ENCODE results near the gene ZSCAN10. TPM values are rescaled to one million over a fixed set of nuclear protein-coding genes. Genes with fewer than 3 reads are reported as not detected.

The ZSCAN10 gene
- total and polyA plus RNA-seq, 2 of the 13 experiments (the other 11 are each of a cell fraction or from before 2014, with no cell fraction given), result not detected

- TF ChIP-seq ZNF318 (CRISPR knock-in tag; IDR thresholded peaks at IDR 0.05) (no peak), TOE1 (CRISPR knock-in tag; IDR thresholded peaks at IDR 0.05) (no peak), PATZ1 (CRISPR knock-in tag; IDR thresholded peaks at IDR 0.05) (peak; percentile 2; the same call in 1 of the 2 replicates), ZNF670 (CRISPR knock-in tag; IDR thresholded peaks at IDR 0.05; ENCODE audit: borderline replicate concordance) (no peak), ZBTB3 (CRISPR knock-in tag; IDR thresholded peaks at IDR 0.05; ENCODE audit: borderline replicate concordance, low read depth) (no peak), NAIF1 (CRISPR knock-in tag; IDR thresholded peaks at IDR 0.05; ENCODE audit: borderline replicate concordance) (no peak), LCORL (IDR thresholded peaks at IDR 0.05) (no peak), LCORL (CRISPR knock-in tag; IDR thresholded peaks at IDR 0.05) (0 out of 2 replicates have a peak, but pooled peaks have one; percentile 27), AGO1 (IDR thresholded peaks at IDR 0.05; ENCODE audit: low read depth, low read length, poor library complexity, severe bottlenecking) (peak; percentile 24), ZNF292 (CRISPR knock-in tag; IDR thresholded peaks at IDR 0.05; ENCODE audit: borderline replicate concordance, low read depth) (0 out of 2 replicates have a peak, but pooled peaks have one; percentile 33), KDM1A (CRISPR knock-in tag; IDR thresholded peaks at IDR 0.05) (no peak), MNT (IDR thresholded peaks at IDR 0.05) (0 out of 2 replicates have a peak, but pooled peaks have one; percentile 13), HNRNPK (IDR thresholded peaks at IDR 0.05; ENCODE audit: low read depth, low read length, poor library complexity, severe bottlenecking) (peak; percentile 15), GABPA (IDR thresholded peaks at IDR 0.05; ENCODE audit: low read depth, low read length) (no peak), GABPA (CRISPR knock-in tag; IDR thresholded peaks at IDR 0.05; ENCODE audit: low read depth) (no peak)
Measured at GRCh38 chr16:3045758-3046640, 53.1 kb downstream of the ZSCAN10 start, which contains the start of gene MMP25 (continued).
